NT2/D1 (cell line): ENCODE data around the gene PIPOX.

Source experiments
- DNase-seq: peaks from one replicate; pipeline ENCODE4 v3.0.0-alpha.2; 2011; ENCODE audit warnings: low read depth, low spot score
- H3K27me3 ChIP-seq: 2 replicates; pipeline ENCODE4 v1.6.0; 2011; ENCODE audit warnings: mild to moderate bottlenecking; ENCODE audit not compliant: insufficient read length, insufficient read depth
- H3K36me3 ChIP-seq: 2 replicates; pipeline ENCODE4 v1.6.1; 2011; ENCODE audit warnings: mild to moderate bottlenecking, low read length, mixed read lengths; ENCODE audit not compliant: insufficient read depth, insufficient read length
- H3K4me1 ChIP-seq: 2 replicates; pipeline ENCODE4 v1.5.1; 2011; ENCODE audit not compliant: insufficient read depth, insufficient read length
- H3K4me3 ChIP-seq: 2 replicates; pipeline ENCODE4 v1.5.1; 2011; ENCODE audit warnings: low read depth; ENCODE audit not compliant: insufficient read length
- H3K9ac ChIP-seq: 2 replicates; pipeline ENCODE4 v1.6.0; 2011; ENCODE audit warnings: low read depth; ENCODE audit not compliant: insufficient read length
- H3K9me3 ChIP-seq: 2 replicates; pipeline ENCODE4 v1.5.1; 2011; ENCODE audit warnings: mild to moderate bottlenecking, low read length; ENCODE audit not compliant: insufficient read depth
- SUZ12 ChIP-seq: IDR thresholded peaks from 2 replicates; pipeline ENCODE4 v1.6.1; 2011; ENCODE audit not compliant: insufficient read length, insufficient read depth; ENCODE audit errors: extremely low read depth
- YY1 ChIP-seq: IDR thresholded peaks from 2 replicates; pipeline ENCODE4 v1.6.1; 2011; ENCODE audit not compliant: insufficient read length, insufficient read depth
- ZNF274 ChIP-seq: IDR thresholded peaks from 2 replicates; pipeline ENCODE4 v1.6.1; 2011; ENCODE audit warnings: mild to moderate bottlenecking, low read depth, low read length

Gene PIPOX

DNA sequence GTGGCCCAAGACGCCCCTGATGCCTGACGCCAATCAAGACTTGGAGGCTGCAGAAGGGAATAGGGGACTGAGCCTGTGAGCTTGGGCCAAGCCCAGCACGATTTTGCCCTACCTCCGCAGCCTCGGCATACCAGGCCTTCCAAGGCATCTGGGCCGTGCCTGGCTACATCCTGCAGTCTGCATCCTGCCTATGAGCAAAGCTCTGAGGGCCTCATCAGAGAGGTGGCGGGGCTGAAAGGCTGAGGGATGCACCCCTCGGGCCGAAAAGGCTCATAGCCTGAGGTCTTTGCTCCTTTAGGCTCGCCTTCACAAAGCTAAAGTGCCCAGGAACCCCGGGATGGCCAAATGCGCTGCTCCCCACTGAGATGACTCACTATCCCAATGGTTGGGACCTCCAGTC, 39.7 kb upstream of the PIPOX start:
- no peak for DNase-seq
- no peak overlapping the region for H3K9ac ChIP-seq
- no peak for TF ChIP-seq ZNF274
- TF ChIP-seq YY1: no peak
- TF ChIP-seq SUZ12: no peak
- H3K4me1 ChIP-seq: peaks cover 2% of the 10 kb centered on the region
- H3K4me3 ChIP-seq: no peak overlapping the region
- no peaks in the 10 kb centered on the region for H3K36me3 ChIP-seq
- H3K9me3 ChIP-seq: no peaks in the 10 kb centered on the region
- H3K27me3 ChIP-seq: peaks cover 60% of the 10 kb centered on the region

DNA sequence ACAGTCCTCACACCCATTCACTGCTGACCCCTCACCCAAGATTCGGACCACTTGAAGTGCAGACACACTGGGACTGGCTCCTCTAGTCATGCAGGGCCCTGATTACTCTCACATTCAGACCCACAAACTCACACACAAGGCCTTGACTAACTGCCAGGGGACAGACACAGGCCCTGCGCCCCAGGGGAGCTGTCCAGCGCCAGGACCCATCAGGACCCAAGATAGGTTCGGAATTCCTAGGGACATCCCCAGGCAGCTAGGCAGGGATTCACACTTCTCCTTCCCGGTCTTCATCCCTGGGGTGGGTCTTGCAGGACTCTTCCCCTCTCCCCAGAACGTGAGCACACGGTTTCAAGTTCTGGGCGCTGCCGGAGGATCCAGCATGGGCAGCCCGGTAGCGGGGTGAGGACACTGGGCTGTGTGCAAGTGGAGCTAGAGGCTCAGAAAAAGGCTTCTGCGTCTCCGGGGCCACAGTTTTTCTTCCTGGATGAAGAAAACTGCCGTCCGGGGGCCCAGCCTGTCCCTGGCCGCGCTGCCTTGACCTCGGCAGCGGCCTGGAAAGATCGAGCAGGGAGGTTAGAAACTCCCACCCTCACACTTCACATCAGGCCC, 38.8 kb upstream of the PIPOX start:
- Histone ChIP-seq H3K9ac (no peak overlapping the region), H3K4me1 (peaks cover 2% of the 10 kb centered on the region), H3K4me3 (no peak overlapping the region), H3K9me3 (no peaks in the 10 kb centered on the region), H3K27me3 (peaks cover 52% of the 10 kb centered on the region), H3K36me3 (no peaks in the 10 kb centered on the region)
- no peak for TF ChIP-seq ZNF274
- no peak for TF ChIP-seq SUZ12
- TF ChIP-seq YY1: no peak
- DNase-seq: no peak

DNA sequence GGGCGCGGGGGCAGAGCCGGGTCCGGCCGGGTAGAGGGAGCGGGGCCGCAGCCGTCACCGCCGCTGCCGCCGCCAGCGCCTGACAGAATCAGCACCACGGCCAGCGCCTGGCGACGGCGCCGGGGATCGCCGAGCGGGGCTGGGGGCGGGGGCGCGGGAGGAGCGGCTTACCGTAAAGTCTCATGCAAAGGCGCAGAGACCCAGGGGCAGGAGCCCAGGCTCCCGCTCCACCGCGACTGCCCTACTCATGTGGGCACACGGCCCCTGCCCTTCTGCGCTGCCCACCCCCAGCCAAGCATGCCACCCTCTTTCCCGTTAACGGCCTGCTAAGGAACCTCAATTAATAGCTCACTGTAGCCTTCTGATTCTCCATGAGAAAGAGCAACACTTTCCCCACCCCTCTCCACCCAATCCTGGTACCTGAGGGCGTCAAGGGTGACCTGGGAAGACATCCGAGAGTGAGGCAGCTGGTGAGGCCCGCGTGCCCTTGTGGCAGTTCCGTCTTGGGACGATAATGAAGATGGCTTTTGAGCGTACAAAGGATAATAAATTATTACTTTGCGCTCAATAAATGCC, 36.9 kb upstream of the PIPOX start, which contains the start of gene SEZ6:
Gene SEZ6, minus strand, starts transcription at position 98 of the 576 bp plus-strand sequence. CDS start 164 bp downstream, outside the sequence.
- Histone ChIP-seq H3K4me1 (peaks cover 4% of the 10 kb centered on the region), H3K27me3 (peaks cover 43% of the 10 kb centered on the region), H3K9ac (no peak within 1 kb of the TSS), H3K36me3 (no peaks in the 10 kb centered on the region), H3K9me3 (no peaks in the 10 kb centered on the region), H3K4me3 (no peak within 1 kb of the TSS)
- DNase-seq: peak; percentile 58
- TF ChIP-seq SUZ12: no peak
- TF ChIP-seq ZNF274: no peak
- TF ChIP-seq YY1: no peak

DNA sequence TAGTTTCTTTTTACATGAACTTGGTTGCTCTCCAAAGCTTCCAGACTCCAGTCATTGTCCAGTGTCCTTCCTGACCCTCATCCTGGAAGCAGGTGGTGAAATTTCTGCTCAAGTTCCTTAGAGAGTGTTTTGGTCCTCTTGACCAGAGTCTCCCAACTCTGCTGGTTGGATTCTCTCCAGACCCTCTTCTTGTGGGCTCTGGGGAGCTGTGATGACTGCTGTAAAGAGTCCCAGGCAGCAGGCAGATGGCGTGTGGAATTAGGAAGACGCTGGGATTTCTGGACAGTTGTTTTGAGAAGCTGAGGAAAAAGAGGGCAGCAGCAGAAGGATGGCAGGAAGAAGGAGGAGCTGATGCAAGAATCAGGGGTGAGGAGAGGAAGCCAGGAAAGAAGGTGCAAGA, 35.5 kb upstream of the PIPOX start:
- no peaks in the 10 kb centered on the region for H3K9me3 ChIP-seq
- H3K36me3 ChIP-seq: no peaks in the 10 kb centered on the region
- peaks cover 43% of the 10 kb centered on the region for H3K27me3 ChIP-seq
- no peak for DNase-seq
- TF ChIP-seq ZNF274 (no peak), YY1 (no peak), SUZ12 (no peak)
- H3K4me3 ChIP-seq: no peak overlapping the region
- no peak overlapping the region for H3K9ac ChIP-seq
- H3K4me1 ChIP-seq: peaks cover 4% of the 10 kb centered on the region

DNA sequence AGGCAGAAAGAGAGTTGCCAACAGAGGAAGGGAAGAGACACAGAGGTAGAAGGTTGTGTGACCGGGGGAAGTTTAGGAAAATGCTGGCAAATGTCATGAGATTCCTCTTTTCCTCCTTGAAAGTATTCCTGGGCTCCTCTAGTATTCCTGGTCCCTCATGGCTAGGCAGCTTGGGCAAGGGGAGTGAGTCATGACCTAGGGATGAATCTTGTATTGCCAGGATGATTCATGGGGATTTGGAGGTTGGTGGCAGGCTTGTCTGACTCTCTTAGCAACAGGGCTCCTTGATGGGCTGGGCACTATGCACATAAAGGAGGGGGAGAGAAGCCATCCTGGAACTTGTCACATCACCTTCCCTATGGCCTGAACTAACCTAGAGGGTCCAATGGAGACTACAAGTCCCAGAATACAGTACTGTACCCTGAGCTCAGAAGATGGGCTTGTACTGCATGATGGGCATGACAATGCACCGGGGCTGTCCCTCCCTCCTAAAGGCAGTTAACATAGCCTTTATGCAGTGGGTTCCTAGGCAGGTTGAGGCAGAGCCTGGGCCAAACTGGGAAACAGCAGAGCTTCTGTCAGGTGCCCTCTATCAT, 35.0 kb upstream of the PIPOX start:
- no peaks in the 10 kb centered on the region for H3K9me3 ChIP-seq
- no peak for DNase-seq
- H3K27me3 ChIP-seq: peaks cover 42% of the 10 kb centered on the region
- H3K4me1 ChIP-seq: peaks cover 4% of the 10 kb centered on the region
- H3K36me3 ChIP-seq: no peaks in the 10 kb centered on the region
- H3K9ac ChIP-seq: no peak overlapping the region
- no peak overlapping the region for H3K4me3 ChIP-seq
- TF ChIP-seq YY1 (no peak), SUZ12 (no peak), ZNF274 (no peak)

DNA sequence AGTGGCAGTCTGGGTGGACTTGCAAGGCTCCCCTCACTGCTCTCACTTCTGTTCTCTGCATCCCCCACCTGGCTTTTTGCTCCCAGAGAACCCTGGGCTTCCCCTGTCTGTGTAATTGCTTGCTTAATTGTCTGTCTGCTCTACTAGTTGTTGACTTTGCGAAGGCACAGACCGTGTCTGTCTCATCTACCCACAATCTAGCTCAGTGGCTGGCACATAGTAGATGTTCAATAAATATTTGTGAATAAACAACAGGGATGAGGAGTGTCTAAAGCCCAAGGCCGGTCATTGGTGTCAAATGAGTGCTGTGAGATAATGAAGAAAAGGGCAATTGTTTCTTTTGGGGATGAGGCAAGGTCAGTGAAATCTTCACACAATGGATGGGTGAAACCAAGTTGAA, 34.4 kb upstream of the PIPOX start:
- H3K27me3 ChIP-seq: peaks cover 36% of the 10 kb centered on the region
- no peak overlapping the region for H3K9ac ChIP-seq
- TF ChIP-seq SUZ12 (no peak), YY1 (no peak), ZNF274 (no peak)
- no peaks in the 10 kb centered on the region for H3K36me3 ChIP-seq
- peaks cover 4% of the 10 kb centered on the region for H3K4me1 ChIP-seq
- H3K9me3 ChIP-seq: no peaks in the 10 kb centered on the region
- no peak overlapping the region for H3K4me3 ChIP-seq
- no peak for DNase-seq

DNA sequence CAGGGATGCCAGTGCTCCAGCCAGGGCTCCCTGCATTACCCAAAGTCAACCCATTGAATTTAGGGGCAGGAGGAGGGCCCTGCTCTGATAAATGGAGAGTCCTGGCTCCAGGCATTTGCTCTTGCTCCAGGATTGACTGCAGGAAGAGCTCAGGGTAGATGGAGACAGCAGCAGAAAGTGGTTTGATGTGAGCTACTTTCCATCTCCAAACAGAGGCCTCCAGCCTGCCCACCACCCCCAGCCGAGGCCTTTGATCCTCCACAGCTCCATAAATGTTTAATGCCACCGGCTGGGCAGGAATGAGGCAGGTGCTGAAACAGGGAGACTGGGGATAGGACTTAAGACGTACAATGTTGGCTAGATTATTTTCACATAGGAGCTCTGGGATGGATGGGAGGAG, 32.8 kb upstream of the PIPOX start:
- no peak for TF ChIP-seq ZNF274
- TF ChIP-seq YY1: no peak
- no peak for TF ChIP-seq SUZ12
- Histone ChIP-seq H3K4me3 (no peak overlapping the region), H3K36me3 (no peaks in the 10 kb centered on the region), H3K4me1 (peaks cover 4% of the 10 kb centered on the region), H3K9me3 (no peaks in the 10 kb centered on the region), H3K27me3 (peaks cover 21% of the 10 kb centered on the region), H3K9ac (no peak overlapping the region)
- DNase-seq: no peak
